HepG2 (cell line): ENCODE results near the gene NUBP2. TPM values are rescaled to one million over a fixed set of nuclear protein-coding genes. Genes with fewer than 3 reads are reported as not detected.

Experiments
- ARNTL ChIP-seq: sonication (generic); formaldehyde crosslinking; IDR thresholded peaks from 2 replicates; pipeline ENCODE4 v1.4.0; 2020; ENCODE audit warnings: mild to moderate bottlenecking, missing genetic modification reagents
- BRF2 ChIP-seq: sonication (generic); formaldehyde crosslinking; IDR thresholded peaks from 2 replicates; pipeline ENCODE4 v1.8.1; 2022; ENCODE audit warnings: mild to moderate bottlenecking, missing genetic modification reagents
- ELF3 ChIP-seq: IDR thresholded peaks from 2 replicates; pipeline ENCODE4 v1.6.1; 2016; ENCODE audit warnings: missing genetic modification reagents, missing compliant biosample characterization
- GLMP ChIP-seq: sonication (generic); formaldehyde crosslinking; IDR thresholded peaks from 2 replicates; pipeline ENCODE4 v1.9.0; 2021; ENCODE audit warnings: missing genetic modification reagents, mild to moderate bottlenecking, borderline replicate concordance
- HNRNPK ChIP-seq: fragments of 200-400 bp; formaldehyde crosslinking; IDR thresholded peaks from 2 replicates; pipeline ENCODE4 v1.6.1; 2018; ENCODE audit warnings: low read length, low read depth, moderate library complexity, mild to moderate bottlenecking; ENCODE audit not compliant: poor library complexity, severe bottlenecking
- HOXA5 ChIP-seq: sonication (generic); formaldehyde crosslinking; IDR thresholded peaks from 2 replicates; pipeline ENCODE4 v1.4.0; 2020; ENCODE audit warnings: missing genetic modification reagents
- HOXA9 ChIP-seq: sonication (generic); formaldehyde crosslinking; IDR thresholded peaks from 2 replicates; pipeline ENCODE4 v1.8.1; 2022; ENCODE audit warnings: missing genetic modification reagents, mild to moderate bottlenecking, moderate library complexity, borderline replicate concordance
- MED13 ChIP-seq: sonication (generic); formaldehyde crosslinking; IDR thresholded peaks from 2 replicates; pipeline ENCODE4 v1.5.0; 2020; ENCODE audit warnings: missing genetic modification reagents
- NAIF1 ChIP-seq: sonication (generic); formaldehyde crosslinking; IDR thresholded peaks from 2 replicates; pipeline ENCODE4 v1.5.0; 2020; ENCODE audit warnings: mild to moderate bottlenecking, missing genetic modification reagents, borderline replicate concordance
- NCOR1 ChIP-seq: fragments of 200-600 bp; sonication (generic); IDR thresholded peaks from 2 replicates; pipeline ENCODE4 v1.7.0; 2017; ENCODE audit warnings: antibody characterized with exemption, low read length, borderline replicate concordance
- PBX2 ChIP-seq: IDR thresholded peaks from 2 replicates; pipeline ENCODE4 v1.6.1; 2016; ENCODE audit warnings: control low read depth
- SMYD3 ChIP-seq: sonication (generic); formaldehyde crosslinking; IDR thresholded peaks from 2 replicates; pipeline ENCODE4 v1.8.1; 2023; ENCODE audit warnings: mild to moderate bottlenecking, missing genetic modification reagents
- TEF ChIP-seq: sonication (generic); formaldehyde crosslinking; IDR thresholded peaks from 2 replicates; pipeline ENCODE4 v1.5.0; 2020; ENCODE audit warnings: missing genetic modification reagents
- ZKSCAN5 ChIP-seq: sonication (generic); formaldehyde crosslinking; IDR thresholded peaks from 2 replicates; pipeline ENCODE4 v1.5.1; 2020; ENCODE audit warnings: mild to moderate bottlenecking, missing genetic modification reagents
- ZMYM3 ChIP-seq: sonication (generic); formaldehyde crosslinking; IDR thresholded peaks from 2 replicates; pipeline ENCODE4 v1.5.1; 2020; ENCODE audit warnings: mild to moderate bottlenecking, missing genetic modification reagents
- ZNF543 ChIP-seq: sonication (generic); formaldehyde crosslinking; IDR thresholded peaks from 2 replicates; pipeline ENCODE4 v1.4.0; 2020; ENCODE audit warnings: mild to moderate bottlenecking, missing genetic modification reagents
- ZNF7 ChIP-seq: IDR thresholded peaks from 2 replicates; pipeline ENCODE4 v1.6.1; 2016; ENCODE audit warnings: missing biosample characterization, missing genetic modification reagents
- ZSCAN12 ChIP-seq: sonication (generic); formaldehyde crosslinking; IDR thresholded peaks from 2 replicates; pipeline ENCODE4 v1.9.0; 2021; ENCODE audit warnings: mild to moderate bottlenecking, missing genetic modification reagents
- ZSCAN22 ChIP-seq: sonication (generic); formaldehyde crosslinking; IDR thresholded peaks from 2 replicates; pipeline ENCODE4 v1.4.0; 2020; ENCODE audit warnings: mild to moderate bottlenecking, missing genetic modification reagents
- ZSCAN5A ChIP-seq: sonication (generic); formaldehyde crosslinking; IDR thresholded peaks from 2 replicates; pipeline ENCODE4 v1.8.0; 2022; ENCODE audit warnings: mild to moderate bottlenecking, missing genetic modification reagents, borderline replicate concordance
- ZZZ3 ChIP-seq: sonication (generic); formaldehyde crosslinking; IDR thresholded peaks from 2 replicates; pipeline ENCODE4 v1.4.0; 2020; ENCODE audit warnings: missing genetic modification reagents, mild to moderate bottlenecking, borderline replicate concordance
- polyA plus RNA-seq, 8 experiments: library from polyadenylated mRNA; depleted of rRNA in 3 of 8; stranded (reverse) in 7 of 8; unstranded in 1 of 8; fragments of >200 nt; fragmentation: Illumina TruSeq in 4 of 8; extraction: Trizol in 4 of 8; gene quantifications; 2 replicates each; pipeline versions ENCODE4 v1.2.1 to v1.2.3, GENCODE V29; 2011 to 2016; ENCODE audit warnings: low read depth in 4 of 8, missing spikeins in 1 of 8, mixed read lengths in 1 of 8; ENCODE audit not compliant: insufficient read depth in 1 of 8
- total RNA-seq, 5 experiments: library from RNA; depleted of rRNA; stranded (reverse); fragments of >200 nt; fragmentation: Illumina TruSeq; extraction: Trizol; gene quantifications; 2 replicates each; pipeline ENCODE4 v1.2.3, GENCODE V29; 2016; ENCODE audit warnings: low read depth in 1 of 5
- TF ChIP-seq, protein P1 (sequence below): sonication (generic); formaldehyde crosslinking; conservative IDR thresholded peaks from 2 replicates; pipeline ENCODE4 v1.4.0; 2020; ENCODE audit warnings: missing genetic modification reagents
- TF ChIP-seq, protein P2 (sequence below): sonication (generic); formaldehyde crosslinking; IDR thresholded peaks from 2 replicates; pipeline ENCODE4 v1.4.0; 2020; ENCODE audit warnings: missing genetic modification reagents, borderline replicate concordance

The NUBP2 gene
- total and polyA plus RNA-seq, 2 of the 13 experiments (the other 11 are each of a cell fraction or from before 2014, with no cell fraction given): 25.7 to 61.5 TPM

GRCh38 chr16:1794221-1794871, 11.6 kb downstream of the NUBP2 start (continued):
- TF ChIP-seq ZZZ3 (no peak), BRF2 (CRISPR knock-in tag) (no peak), ZSCAN22 (CRISPR knock-in tag) (no peak), GLMP (CRISPR knock-in tag) (no peak), MED13 (CRISPR knock-in tag) (no peak), ZSCAN5A (CRISPR knock-in tag) (no peak), HOXA9 (CRISPR knock-in tag) (no peak), ARNTL (CRISPR knock-in tag) (peak; percentile 64; the same call in 1 of the 2 replicates), SMYD3 (CRISPR knock-in tag) (no peak), ZMYM3 (peak; percentile 37; the same call in 1 of the 2 replicates), ELF3 (CRISPR knock-in tag) (no peak), ZSCAN12 (CRISPR knock-in tag) (no peak), NCOR1 (no peak), ZNF7 (CRISPR knock-in tag) (no peak), ZNF543 (CRISPR knock-in tag) (no peak), NAIF1 (CRISPR knock-in tag) (no peak), TEF (no peak), ZKSCAN5 (CRISPR knock-in tag) (no peak), PBX2 (CRISPR knock-in tag) (no peak), HNRNPK (no peak), HOXA5 (no peak)
- TF ChIP-seq, protein P1, sequence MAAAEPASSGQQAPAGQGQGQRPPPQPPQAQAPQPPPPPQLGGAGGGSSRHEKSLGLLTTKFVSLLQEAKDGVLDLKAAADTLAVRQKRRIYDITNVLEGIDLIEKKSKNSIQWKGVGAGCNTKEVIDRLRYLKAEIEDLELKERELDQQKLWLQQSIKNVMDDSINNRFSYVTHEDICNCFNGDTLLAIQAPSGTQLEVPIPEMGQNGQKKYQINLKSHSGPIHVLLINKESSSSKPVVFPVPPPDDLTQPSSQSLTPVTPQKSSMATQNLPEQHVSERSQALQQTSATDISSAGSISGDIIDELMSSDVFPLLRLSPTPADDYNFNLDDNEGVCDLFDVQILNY (CRISPR knock-in tag): no peak
- TF ChIP-seq, protein P2, sequence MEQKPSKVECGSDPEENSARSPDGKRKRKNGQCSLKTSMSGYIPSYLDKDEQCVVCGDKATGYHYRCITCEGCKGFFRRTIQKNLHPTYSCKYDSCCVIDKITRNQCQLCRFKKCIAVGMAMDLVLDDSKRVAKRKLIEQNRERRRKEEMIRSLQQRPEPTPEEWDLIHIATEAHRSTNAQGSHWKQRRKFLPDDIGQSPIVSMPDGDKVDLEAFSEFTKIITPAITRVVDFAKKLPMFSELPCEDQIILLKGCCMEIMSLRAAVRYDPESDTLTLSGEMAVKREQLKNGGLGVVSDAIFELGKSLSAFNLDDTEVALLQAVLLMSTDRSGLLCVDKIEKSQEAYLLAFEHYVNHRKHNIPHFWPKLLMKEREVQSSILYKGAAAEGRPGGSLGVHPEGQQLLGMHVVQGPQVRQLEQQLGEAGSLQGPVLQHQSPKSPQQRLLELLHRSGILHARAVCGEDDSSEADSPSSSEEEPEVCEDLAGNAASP: peak; percentile 66; the same call in 1 of the 2 replicates
